GM19455 (cell line): ENCODE results near the gene NOM1.
A peak's percentile ranks its signal among the peaks of the same experiment; 100 is the strongest.

ENCODE experiments used
- ATAC-seq: cut with Tn5 transposase; IDR thresholded peaks from one replicate; pipeline ENCODE4 v1.9.1; 2021; ENCODE audit not compliant: unreplicated experiment

NOM1 gene

DNA sequence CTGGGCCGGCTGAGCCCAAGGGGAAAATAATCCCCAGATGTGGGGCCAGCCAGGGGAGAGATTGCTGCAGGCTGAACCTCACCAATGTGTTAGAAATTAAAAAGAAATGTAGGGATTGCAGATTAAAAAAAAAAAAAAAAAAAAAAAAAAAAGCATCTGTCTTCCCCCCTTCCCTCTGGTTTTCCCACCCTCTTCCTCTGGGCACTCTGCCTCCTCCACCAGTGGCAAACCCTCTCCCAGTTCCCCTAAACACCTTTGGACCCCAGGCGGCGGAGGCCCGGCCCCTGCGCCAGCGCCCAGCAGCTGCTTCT lies 53.9 kb downstream of the NOM1 start:
- ATAC-seq = no peak

DNA sequence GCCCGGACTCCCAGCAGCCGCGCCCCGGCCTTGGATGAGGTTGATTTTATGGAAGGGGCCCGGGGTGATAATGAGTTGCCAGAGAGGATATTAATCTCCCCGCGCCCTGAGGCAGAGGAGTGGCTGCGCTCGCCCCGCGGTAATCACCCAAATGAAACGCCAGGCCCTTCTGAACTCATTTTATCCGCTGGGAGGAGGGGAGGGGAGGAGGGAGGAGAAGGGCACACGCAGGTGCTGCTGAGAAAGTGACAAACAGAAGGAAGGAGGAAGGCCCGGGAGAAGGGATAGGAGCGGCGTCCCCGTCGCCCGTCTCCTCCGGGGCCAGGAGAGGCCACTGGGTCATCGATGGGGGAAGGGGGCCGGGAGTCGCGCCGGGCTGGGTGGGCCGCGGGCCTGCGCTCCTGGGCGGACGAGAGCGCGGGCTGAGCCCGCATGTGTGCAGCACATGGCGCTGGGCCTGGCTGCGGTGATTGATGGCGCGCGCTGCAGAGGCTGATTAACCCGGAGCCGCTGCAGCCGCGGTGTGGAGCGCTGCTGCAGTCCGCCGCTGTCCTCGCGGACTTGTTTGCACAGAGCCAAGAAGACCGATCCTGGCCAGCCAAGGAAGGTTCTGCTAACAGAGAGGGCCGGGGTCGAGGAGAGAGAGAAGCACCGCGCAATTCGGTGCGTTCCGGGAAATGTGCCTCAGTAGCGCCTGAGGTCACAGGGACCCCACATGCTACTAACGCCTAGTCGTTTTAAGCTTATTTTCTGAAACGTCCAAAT lies 54.4 kb downstream of the NOM1 start:
- ATAC-seq = no peak

DNA sequence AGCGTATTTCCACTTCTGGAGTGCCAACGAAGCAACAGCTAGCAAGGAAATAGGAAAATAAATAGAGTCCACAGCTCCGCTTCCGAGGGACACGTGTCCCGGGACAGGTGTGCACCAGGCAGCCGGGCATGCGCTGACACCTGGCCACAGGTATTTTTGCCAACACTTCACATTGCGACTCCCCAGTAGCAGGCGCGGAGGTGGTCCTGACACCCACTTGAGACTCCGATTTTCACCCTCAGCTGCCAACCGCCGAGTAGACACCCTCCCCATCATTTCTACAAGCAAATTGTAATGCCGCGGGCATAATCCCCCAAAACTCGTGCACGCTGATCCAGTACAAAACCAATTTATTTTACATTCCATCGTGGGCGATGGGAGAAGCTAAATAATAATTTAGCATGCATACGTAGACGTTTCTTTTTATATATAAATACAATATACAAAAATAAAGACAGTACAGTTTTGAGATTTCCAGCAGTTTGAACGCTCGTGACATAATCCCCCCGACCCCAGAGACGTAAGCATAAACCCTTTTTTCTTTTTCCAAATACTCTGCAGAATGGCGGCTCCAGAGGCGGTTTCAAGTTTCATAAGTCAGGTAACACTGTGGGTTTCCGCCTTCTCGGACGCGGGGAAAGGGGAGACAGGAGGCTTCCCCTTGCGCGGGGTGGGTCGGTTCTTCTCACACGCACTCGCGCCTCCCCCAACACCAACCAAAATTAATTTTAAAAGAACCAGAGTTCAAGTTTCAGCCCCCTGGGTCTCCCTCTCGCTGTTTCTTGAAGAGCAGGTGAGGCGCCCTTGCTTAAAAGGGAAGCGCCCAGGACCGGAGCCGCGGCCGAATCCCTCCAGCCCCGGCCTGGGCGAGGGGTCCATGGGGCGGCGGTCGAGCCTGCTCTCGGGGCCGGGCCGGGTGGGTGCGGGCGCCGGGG lies 55.3 kb downstream of the NOM1 start:
- ATAC-seq = no peak

DNA sequence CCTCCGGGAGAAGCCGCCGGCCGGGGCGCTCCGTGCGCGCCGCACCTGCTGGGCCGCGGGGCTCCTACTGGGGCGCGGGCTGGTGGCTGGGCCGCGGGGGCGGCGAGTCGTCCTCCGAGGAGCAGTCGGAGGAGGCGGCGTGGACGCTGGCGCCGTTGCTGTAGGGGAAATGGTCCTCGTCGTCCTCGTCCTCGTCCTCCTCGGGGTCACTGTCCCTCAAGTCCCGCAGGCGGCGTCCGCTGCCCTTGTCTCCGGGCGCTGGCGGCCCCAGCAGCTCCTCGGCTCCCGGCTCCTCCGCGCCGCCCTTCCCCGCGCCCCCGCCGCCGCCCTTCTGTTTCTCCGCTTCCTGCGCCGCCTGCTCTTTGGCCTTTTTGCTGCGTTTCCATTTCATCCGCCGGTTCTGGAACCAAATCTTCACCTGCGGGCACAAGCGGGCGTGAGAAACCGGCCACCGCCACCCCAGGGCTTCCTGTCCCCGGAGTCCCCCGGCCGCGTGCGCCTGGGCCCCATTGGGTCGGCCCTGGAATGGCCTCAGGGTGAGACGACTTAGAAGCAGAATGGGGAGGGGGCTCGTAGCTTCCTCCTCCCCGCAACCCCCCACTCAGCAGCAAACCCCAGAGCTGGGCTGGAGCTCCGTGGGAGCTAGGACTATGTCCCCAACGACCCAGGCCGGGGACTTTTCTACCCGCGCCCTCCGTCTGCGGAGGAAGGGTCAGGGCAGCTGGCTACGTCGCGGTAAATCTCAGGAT lies 56.1 kb downstream of the NOM1 start:
- ATAC-seq = no peak

DNA sequence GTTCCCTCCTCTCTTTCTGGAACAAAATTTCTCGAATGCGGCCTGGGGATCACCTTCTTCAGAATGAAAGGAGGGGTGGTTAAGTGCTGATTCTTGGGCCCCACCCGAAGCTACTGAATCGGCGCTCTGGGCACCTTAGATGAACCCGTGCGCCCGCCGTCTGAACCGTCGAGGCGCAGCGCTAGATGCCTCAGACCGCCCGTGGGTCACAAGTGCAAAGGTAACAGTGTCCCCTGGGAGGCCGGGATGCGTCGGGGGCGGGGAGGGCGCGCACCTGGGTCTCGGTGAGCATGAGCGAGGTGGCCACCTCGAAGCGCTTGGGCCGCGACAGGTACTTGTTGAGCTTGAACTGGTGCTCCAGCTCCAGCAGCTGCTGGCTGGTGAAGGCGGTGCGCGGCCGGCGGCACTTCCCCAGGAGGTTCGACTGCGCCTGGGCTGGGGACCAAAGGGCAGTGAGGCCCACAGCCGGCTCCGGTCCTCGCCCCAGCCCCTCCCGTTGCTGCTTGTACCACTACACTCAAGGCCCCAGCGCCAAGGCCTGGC lies 56.8 kb downstream of the NOM1 start:
- ATAC-seq = no peak

DNA sequence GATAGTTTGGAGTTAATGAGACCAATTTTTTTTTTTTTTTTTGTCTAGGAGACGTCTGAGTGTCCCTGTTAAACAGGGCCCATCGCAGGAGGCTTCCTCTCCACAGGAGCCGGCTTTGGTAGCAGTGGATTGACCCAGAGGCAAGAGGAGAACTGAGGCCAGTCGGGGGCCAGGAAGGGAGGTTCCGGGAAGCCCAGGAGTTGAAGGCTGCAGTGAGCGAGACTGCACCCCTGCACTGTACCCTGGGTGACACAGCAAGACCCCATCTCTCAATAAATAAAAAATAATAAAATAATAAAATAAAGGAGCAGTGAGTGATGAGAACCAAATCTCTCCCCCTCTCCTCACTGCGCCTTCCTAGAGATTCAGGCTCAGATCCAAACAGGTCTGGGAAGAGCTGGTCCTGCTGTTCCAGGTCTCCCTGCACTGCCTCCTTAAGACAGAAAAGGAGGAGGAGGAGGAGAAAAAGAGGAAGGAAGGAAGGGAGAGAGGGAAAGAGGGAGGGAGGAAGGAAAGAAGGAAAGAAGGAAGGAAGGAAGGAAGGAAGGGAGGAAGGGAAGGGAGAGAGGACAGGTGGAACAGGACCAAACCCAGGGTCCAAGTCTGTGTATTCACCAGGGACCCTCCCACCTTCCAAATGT lies 57.4 kb downstream of the NOM1 start:
- no peak for ATAC-seq

DNA sequence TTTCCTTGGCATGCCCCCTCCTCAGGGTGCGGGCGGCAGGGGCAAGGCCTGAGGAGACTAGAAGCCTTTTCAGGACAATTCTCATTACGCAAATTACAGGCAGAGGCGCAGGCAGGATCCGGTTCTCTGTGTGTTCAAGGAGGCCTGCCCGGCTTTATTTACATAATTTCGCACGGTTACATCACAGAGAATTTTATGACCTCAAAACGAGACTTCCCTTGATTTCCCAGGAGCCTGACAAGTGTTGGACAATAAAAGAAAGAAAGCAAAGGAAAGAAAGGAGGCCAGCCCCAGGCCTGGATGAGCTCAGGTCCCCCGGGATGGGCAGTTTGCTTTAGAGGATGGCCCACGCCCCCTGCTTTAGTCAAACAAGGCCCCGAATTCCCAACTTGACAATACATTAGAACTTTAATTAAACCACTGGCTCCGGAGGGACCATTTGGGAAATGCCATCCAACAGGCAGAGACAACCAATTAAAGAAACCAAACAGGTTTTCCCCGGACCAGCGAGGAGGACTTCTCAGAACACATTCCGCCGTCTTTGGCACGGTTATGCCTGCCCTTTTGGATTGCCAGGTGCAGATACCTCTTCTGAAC lies 58.1 kb downstream of the NOM1 start:
- ATAC-seq = no peak

DNA sequence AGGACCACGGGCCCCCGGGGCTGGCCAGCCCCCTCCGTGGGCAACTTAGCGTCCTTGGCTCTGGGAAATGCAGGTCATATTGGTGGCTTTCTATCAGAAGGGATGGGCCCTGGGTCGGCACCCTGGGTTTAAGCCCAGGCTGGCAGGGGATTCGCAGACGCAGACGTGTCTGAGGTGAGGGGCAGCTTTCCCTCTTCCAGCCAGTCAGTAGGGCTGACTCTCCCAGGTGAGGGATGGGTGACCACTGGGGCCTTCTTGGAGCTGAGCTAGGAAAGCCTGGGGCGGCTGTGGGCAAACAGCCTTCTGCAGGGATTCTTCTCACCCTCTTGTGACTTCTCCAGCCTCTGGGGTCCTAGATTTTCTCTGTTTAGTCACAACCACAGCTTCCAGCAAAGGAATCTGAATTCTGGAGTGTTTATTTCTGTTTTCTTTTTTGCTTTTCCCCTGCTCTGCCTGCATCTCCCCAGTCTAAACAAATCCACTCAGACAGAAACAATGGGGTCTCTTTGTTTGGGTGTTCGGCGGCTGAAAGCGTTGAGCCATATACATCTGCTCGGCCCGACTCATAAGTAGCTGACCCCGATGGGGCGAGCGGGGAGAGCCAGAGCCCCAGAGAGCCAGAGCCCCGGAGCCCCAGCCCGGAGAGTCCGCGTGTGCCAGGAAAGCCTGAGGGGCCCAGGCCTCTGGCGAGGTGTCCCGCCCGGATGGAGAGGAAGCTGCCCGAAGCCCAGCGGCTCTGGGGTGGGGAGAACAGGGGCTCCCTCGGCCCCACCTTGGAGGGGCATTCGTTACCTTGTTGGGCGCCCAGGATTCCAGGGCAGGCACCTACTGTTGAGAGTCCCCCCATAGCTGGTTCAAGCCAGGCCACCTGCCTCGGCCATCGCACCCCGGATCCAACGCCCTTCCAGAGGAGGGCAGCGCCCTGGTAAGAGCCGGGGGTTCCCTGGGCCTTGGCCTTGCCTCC lies 59.0 kb downstream of the NOM1 start:
- ATAC-seq = no peak

DNA sequence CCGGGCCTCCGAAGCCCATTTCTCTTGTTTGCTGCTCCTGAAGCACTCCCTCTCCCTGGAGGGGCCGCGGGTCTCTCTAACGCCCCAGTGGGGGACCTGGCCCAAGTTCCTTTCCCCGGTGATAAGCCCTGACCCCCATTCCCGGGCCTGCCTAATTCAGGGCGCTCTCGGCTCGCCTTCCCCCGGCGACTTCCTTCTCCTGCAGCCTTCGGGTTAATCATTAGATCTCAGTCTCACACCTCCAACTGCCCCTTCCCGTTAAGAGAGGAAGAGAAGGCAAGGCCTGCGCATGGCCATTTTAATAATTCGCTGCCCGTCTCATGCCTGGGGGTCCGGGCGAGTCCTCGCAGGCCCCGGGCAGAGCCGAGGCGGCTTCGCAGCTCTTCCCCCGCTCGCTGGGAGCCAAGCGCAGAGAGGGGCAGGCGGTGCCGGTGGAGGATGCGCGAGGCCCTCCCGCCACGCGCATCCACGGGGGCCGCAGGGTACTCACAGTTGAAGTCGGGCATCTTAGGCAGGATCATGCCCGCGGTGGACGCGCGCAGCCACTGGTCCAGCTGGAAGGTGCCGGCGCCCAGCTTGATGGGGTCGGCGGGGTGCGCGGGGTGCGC lies 59.8 kb downstream of the NOM1 start:
- no peak for ATAC-seq

DNA sequence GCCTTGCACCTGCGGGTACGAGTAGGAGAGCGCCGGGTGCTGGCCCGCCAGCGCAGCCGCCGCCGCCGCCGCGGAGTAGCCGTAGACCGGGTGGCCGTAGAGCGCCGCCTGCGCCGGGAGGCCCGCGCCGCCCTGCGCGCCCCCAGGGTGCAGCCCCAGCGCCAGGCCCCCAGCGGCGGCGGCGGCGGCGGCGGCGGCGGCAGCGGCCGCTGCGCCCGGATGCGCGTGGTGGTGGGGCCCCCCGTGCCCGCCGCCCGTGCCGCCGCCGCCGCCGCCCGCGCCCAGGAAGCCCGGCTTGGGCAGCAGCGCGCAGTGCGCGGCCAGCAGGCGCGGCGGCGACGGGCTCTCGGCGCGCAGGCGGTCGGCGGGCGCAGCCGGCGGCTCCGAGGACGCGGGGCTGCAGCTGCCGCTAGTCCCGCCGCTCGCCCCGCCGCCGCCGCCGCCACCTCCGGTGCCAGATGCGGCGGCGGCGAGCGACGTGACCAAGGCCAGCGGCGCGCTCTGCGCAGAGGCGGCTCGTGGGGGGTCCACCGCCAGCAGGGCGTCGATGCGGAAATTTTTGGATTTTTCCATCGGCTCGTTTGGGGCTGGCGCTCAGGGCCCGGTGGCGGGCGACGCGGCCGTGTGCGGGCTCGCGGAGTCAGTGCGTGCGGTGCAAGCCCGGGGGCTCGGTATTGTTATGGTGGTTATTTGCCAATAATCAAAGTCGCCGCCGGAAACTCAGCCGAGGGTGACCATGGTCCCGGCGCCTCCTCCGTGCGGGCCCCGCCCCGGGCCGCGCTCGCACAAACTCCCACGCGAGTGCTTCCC lies 60.5 kb downstream of the NOM1 start:
- ATAC-seq = peak; percentile 37

DNA sequence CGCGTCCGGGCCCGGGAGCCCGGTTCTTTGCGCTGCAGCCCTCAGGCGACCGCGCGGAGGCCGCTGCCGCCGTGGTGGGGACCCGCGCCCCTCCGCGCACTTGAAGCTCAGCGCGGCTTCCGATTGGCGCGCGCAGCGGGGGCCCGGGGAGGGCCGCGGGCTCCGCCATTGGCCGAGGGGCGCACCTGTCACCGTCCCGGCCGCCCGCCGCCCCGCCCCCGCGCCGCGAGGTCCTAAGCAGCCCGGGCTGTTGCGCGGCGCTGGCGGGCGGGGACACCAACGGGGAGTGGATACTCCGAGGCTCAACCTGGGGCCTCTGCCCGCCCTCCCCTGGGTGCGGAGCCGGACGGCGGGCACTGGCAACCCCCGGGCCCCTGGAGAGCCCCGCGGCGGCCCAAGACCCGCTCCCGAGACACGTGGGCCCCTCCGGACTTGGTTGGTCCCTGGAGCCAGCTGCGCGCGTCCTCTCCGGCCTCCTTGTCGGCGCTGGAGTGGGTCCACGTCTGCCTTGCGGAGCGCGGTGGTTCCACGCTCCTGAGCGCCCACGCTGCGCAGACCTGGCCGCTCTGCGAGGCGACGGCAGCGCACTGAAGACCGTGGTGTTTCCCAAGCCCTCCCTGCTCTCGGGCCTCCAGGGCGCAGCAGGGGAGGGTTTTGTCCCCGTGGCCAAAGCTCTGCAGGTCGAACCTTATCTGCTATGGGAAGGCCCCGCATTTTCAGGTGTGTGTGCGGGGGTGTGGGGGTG lies 61.2 kb downstream of the NOM1 start, which contains the start of gene MNX1:
Gene MNX1 (minus strand): TSS at position 76 of the 745 bp plus-strand sequence. CDS start 313 bp downstream, outside the sequence.
- ATAC-seq = peak; percentile 82

DNA sequence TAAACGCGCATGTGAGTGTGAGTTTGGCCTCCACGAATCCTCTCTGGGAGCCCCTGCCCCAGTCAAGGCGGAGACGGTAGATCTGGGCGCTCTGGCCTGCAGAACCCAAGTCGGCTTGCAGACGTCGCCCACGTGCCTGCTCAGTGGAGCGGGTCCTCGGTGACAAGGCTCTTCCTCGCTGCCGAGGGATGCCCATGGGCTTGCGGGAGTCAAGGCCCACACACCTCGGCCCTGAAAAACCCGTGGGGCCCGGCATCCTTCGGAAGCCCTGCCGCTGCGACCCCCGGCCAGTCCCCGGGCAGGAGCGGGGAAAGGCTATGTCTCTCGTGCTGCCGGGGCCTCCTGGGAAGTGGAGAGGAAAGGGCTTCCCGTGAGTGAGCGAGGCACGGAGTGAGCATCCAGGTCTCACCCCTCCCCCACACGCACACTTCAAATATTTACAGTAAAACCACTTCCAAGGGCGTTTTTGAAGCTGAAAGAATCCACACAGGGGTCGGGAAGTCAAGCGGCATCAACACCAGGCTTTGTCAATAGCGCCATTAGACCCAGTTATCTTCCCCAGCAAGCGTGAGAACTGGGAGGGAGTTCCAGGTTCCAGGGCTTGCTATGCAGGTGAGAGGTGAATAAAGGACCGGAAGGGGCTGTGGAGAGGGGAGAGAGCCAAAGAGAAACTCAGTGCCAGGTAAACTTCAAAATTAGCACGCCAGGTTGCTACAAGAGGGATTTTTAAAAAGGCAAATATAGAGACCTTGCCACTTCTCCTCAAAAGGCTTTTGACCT lies 62.0 kb downstream of the NOM1 start:
- ATAC-seq = peak; percentile 9

DNA sequence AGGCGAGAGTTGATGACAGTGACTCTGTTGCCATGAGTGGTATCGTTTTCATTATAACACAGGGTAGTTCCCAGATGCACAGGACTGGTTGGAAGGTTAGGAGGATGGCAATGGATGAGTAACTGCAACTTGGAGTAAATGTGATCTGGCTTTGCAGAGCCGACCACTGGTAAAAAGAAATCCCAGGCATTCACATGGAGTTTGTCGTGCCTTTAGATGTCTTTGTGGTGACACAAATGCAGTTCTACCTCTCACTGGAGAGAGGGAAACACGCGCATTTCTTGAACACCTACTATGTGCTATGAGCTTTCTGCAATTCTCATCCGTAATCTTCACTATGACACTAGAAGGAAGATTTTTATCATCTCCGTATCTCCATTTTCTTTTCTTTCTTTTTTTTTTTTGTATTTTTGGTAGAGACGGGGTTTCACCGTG lies 62.6 kb downstream of the NOM1 start:
- no peak for ATAC-seq

DNA sequence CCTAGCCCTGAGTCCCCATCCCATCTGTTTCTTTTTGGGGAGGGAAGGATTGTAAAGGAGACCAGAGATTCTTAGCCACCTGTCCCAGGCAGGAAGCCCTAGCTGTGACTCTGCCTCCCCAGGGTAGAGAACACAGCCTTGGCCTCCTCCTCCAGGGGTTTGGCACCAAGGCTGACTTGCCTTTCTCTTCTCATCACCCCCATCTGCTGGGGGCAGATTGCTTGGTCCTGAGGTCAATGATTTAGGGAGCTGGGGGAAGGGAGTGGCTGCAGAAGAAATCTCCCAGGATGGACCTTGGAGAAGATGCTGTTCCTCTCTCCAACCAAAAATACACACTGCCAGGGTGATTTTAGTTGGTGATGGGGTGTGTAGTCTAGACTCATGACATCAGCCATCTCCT lies 63.6 kb downstream of the NOM1 start:
- no peak for ATAC-seq

DNA sequence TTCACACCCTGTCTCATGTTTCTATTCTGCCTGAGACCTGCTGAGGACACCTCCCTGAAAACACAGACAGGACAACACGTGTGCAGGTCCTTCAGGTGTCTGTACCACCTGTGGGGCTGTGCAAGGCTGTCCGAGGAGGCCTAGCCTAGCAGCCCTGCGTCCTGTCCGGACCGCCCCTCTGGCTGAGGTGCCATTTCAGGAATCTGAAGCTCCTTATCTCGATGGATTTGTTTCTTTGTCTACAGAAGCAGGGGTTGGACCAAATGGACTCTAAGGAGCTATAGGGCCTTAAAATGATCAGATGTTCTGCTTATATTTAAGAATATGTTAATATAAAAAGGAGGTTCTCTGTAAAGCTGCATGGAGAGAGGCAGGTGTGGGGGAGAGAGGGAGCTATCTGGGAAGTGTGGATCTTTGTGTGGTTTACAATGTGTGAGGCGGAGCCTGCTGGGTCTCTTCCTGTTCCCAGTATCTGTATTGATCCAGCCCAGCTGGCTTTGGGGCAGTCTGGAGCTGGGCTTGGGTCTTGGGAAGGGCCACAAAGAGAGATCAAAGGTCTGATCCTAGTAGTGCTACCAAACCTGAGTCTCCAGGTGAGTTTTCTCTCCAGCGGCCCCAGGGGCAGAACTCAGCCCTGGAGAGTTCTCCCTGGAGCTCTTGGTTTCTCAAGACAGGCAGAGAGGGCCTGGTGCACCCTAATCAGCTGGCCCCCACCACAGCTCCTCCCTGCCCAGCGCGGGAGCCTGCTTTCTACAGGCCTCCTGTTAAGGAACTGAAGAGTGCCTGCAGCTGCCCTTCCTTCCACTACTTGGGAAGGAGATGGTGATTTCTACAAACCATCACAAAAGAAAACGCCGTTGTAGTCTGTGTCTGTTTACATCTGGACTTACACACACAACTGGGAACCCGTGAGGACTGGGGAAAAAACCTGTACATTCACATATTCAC lies 64.4 kb downstream of the NOM1 start:
- ATAC-seq = no peak
